ENCODE results near the gene ZFR2. TPM values are rescaled to one million over a fixed set of nuclear protein-coding genes. Genes with fewer than 3 reads are reported as not detected.

Gene ZFR2
- total RNA-seq, 2 experiments from 2014 or later = 0.23 to 0.51 TPM

- ChIA-PET CTCF (no interaction called here), POLR2A (no interaction called here)
- Mint-ChIP-seq H3K36me3 (ENCODE audit: low read depth) (no peaks in the 10 kb centered on the region), H3K27me3 (no peaks in the 10 kb centered on the region), H3K9me3 (ENCODE audit: low read depth) (peaks cover 12% of the 10 kb centered on the region), H3K4me1 (peaks cover 3% of the 10 kb centered on the region), H3K4me3 (no peak overlapping the region), H3K27ac (no peak overlapping the region)
- DNase-seq (no peak), ATAC-seq (no peak)
- intact Hi-C loops (cut with DNase I, micrococcal nuclease) = no loop called here
Observed at GRCh38 chr19:3833578-3834348, 35.1 kb downstream of the ZFR2 start.

DNA sequence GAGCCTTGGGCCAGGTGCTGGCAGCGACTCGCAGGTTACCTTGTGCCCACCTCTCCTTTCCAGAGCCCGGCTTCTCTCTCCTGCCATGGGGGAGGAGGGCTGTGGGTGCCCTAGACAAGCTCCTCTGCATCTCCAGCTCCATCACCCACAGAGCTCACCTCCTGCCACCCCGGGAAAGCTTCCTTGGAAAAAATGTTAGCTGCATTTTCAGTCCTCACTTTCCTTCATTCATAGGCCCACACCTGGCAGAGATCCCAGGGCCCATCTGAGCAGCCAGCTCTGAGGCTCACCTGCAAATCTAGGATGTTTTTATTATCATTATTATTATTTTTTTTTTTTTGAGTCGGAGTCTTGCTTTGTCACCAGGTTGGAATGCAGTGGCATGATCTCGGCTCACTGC is 36.8 kb downstream of the ZFR2 start:
- no peaks in the 10 kb centered on the region for H3K9me3 Mint-ChIP-seq (ENCODE audit: low read depth)
- H3K4me3 Mint-ChIP-seq = no peak overlapping the region
- no peaks in the 10 kb centered on the region for H3K4me1 Mint-ChIP-seq
- POLR2A ChIA-PET = no interaction called here
- CTCF ChIA-PET = no interaction called here
- H3K36me3 Mint-ChIP-seq (ENCODE audit: low read depth) = no peaks in the 10 kb centered on the region
- H3K27me3 Mint-ChIP-seq = no peaks in the 10 kb centered on the region
- no peak overlapping the region for H3K27ac Mint-ChIP-seq
- no peak for DNase-seq
- no peak for ATAC-seq
- intact Hi-C loops (cut with DNase I, micrococcal nuclease) = no loop called here

DNA sequence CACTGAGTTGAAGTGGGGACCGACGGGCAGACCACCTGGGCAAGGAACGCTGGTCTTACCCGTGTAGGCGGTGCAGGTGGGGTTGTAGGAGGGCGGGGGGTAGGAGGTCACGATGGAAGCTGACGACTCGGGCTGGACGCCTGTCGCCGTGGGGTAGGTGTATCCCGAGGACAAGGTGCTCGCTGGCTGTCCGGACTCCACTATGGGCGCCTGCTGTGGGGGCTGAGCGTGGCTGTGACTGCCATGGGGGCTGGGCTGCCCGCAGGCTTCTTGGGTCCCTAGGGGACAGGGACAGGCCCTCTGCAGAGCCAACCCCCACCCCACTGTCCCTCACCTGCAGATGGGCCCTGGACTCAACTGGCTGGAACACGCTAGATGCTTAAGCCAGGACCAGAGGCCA is 37.2 kb downstream of the ZFR2 start:
- Mint-ChIP-seq H3K27me3 (no peaks in the 10 kb centered on the region), H3K27ac (no peak overlapping the region), H3K9me3 (ENCODE audit: low read depth) (no peaks in the 10 kb centered on the region), H3K4me1 (no peaks in the 10 kb centered on the region), H3K36me3 (ENCODE audit: low read depth) (no peaks in the 10 kb centered on the region), H3K4me3 (no peak overlapping the region)
- ChIA-PET POLR2A (no interaction called here), CTCF (no interaction called here)
- ATAC-seq (no peak), DNase-seq (no peak)
- intact Hi-C loops (cut with DNase I, micrococcal nuclease) = no loop called here

DNA sequence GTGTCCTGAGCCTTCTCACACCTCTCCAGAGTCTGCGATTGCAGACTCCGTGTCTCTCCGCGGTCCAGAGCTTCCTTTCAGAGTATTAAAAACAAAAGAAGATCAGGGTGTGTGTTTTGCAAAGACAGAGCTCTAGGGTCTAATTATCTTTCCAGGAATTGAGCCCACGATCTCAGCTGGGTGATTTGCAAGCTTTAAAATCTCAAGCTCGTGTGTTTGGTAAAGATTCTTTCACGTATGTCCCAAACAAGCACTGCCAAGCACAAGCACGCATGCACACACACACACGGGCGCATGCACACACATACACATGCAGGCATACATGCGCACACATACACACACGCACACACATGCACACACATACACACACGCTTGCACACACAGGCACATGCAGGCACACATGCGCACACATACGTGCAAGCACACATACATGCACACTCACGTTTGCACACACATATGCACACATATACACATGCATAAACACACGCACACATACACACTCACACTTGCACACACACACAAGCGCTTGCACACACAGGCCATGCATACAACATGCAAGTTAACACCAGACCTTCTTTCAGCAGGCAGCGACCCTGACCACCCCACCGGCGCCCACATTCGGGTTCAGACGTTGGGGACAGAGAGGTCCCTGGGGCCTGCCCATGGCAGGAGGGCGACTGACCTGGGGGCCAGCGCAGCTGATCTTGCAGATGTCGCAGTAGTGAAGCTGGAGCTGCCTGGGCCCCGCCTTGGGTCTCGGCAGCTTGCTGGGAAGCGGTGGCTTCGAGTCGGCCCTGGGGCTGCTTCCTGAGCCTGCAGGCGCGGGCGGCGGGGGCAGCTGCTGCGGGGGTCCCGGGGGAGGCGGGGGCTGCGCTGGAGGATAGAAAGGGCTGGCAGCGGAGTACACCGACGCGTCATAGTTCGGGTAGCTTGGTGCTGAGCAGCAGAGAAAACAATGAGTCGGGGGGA is 37.9 kb downstream of the ZFR2 start:
- DNase-seq = no peak
- Mint-ChIP-seq H3K4me3 (no peak overlapping the region), H3K27ac (no peak overlapping the region), H3K27me3 (no peaks in the 10 kb centered on the region), H3K9me3 (ENCODE audit: low read depth) (no peaks in the 10 kb centered on the region), H3K36me3 (ENCODE audit: low read depth) (no peaks in the 10 kb centered on the region), H3K4me1 (no peaks in the 10 kb centered on the region)
- intact Hi-C loops (cut with DNase I, micrococcal nuclease) = no loop called here
- ChIA-PET CTCF (interaction anchor here (0.9 to 1.6 kb wide), 2 partner anchors 9 to 19 kb away, joined by 3 to 7 read pairs; no protein-coding TSS in a partner anchor), POLR2A (no interaction called here)
- no peak for ATAC-seq

GRCh38 chr19:3827306-3827705 is 41.5 kb downstream of the ZFR2 start:
- DNase-seq (no peak), ATAC-seq (no peak)
- no peaks in the 10 kb centered on the region for H3K27me3 Mint-ChIP-seq
- no peaks in the 10 kb centered on the region for H3K9me3 Mint-ChIP-seq (ENCODE audit: low read depth)
- ChIA-PET POLR2A (no interaction called here), CTCF (no interaction called here)
- no peak overlapping the region for H3K27ac Mint-ChIP-seq
- H3K4me1 Mint-ChIP-seq = no peaks in the 10 kb centered on the region
- H3K4me3 Mint-ChIP-seq = no peak overlapping the region
- intact Hi-C loops (cut with DNase I, micrococcal nuclease) = no loop called here
- no peaks in the 10 kb centered on the region for H3K36me3 Mint-ChIP-seq (ENCODE audit: low read depth)

- Mint-ChIP-seq H3K36me3 (ENCODE audit: low read depth) (no peaks in the 10 kb centered on the region), H3K9me3 (ENCODE audit: low read depth) (no peaks in the 10 kb centered on the region), H3K27me3 (no peaks in the 10 kb centered on the region), H3K4me3 (no peak overlapping the region), H3K27ac (no peak overlapping the region), H3K4me1 (peaks cover 7% of the 10 kb centered on the region)
- intact Hi-C loops (cut with DNase I, micrococcal nuclease) = no loop called here
- ChIA-PET CTCF (no interaction called here), POLR2A (interaction anchor here (0.6 kb wide), 1 partner anchor 864 kb away, joined by 3 read pairs; no protein-coding TSS in a partner anchor)
- no peak for ATAC-seq
- no peak for DNase-seq
Observed at GRCh38 chr19:3826163-3826562, 42.7 kb downstream of the ZFR2 start.

GRCh38 chr19:3825286-3825956 is 43.4 kb downstream of the ZFR2 start:
- ATAC-seq (no peak), DNase-seq (no peak)
- no peaks in the 10 kb centered on the region for H3K9me3 Mint-ChIP-seq (ENCODE audit: low read depth)
- H3K27ac Mint-ChIP-seq = no peak overlapping the region
- peaks cover 9% of the 10 kb centered on the region for H3K4me1 Mint-ChIP-seq
- H3K4me3 Mint-ChIP-seq = no peak overlapping the region
- H3K27me3 Mint-ChIP-seq = no peaks in the 10 kb centered on the region
- H3K36me3 Mint-ChIP-seq (ENCODE audit: low read depth) = no peaks in the 10 kb centered on the region
- intact Hi-C loops (cut with DNase I, micrococcal nuclease) = no loop called here
- CTCF ChIA-PET = no interaction called here
- POLR2A ChIA-PET = no interaction called here

- ChIA-PET CTCF (interaction anchor here (1.2 kb wide), 1 partner anchor 93 kb away, joined by 3 read pairs; no protein-coding TSS in a partner anchor), POLR2A (no interaction called here)
- H3K4me1 Mint-ChIP-seq = peaks cover 15% of the 10 kb centered on the region
- H3K9me3 Mint-ChIP-seq (ENCODE audit: low read depth) = no peaks in the 10 kb centered on the region
- no peaks in the 10 kb centered on the region for H3K27me3 Mint-ChIP-seq
- H3K4me3 Mint-ChIP-seq = no peak overlapping the region
- intact Hi-C loops (cut with DNase I, micrococcal nuclease) = loop anchor here in 1 of 2 experiments (5.0 kb wide), 1 partner anchor 41 kb away; no protein-coding TSS in a partner anchor
- DNase-seq (no peak), ATAC-seq (no peak)
- no peaks in the 10 kb centered on the region for H3K36me3 Mint-ChIP-seq (ENCODE audit: low read depth)
- H3K27ac Mint-ChIP-seq = no peak overlapping the region
Observed at GRCh38 chr19:3823350-3823713, 45.5 kb downstream of the ZFR2 start.

DNA sequence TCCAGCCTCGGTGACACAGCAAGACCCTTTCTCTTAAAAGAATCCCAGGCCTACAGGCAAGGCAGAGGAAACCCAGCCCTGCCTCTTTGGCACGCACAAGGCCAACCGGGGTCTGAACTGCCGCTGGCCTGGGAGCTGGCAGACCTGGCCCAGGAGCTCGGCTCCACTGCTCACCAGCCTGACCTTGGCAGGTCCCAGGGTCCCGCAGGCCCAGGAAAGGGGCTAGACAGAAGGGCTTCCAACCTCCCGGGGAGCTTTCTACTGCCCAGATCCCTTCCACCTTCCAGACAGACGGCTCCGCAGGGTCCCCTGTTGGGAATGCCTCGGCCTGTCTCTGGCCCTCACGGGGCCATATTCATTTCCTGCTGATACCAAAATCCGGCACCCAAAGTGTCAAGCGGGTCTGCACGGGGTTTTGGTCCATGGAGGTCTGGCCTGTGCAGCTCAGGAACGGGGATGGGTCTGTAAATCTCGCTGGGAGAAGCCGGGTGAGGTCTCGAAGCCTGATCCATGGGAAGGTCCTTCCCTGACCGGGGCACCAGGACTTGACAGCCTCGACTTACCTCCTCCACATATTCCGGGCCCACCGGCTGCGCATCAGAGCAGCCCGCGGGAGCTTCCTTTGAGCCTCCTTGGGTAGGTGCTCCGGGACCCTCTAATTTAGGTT is 46.0 kb downstream of the ZFR2 start:
- no peak for DNase-seq
- CTCF ChIA-PET = interaction anchor here (0.7 to 2.1 kb wide), 10 partner anchors 11 to 449 kb away, joined by 3 to 12 read pairs (median 5); partner anchors contain the start of genes APBA3 and MRPL54
- Mint-ChIP-seq H3K27me3 (no peaks in the 10 kb centered on the region), H3K27ac (no peak overlapping the region), H3K4me1 (peaks cover 20% of the 10 kb centered on the region), H3K9me3 (ENCODE audit: low read depth) (no peaks in the 10 kb centered on the region), H3K36me3 (ENCODE audit: low read depth) (no peaks in the 10 kb centered on the region), H3K4me3 (no peak overlapping the region)
- POLR2A ChIA-PET = interaction anchor here (1.8 kb wide), 1 partner anchor 60 kb away, joined by 6 read pairs; the partner anchor contains the start of gene MRPL54
- intact Hi-C loops (cut with DNase I, micrococcal nuclease) = loop anchor here (1.0 to 5.0 kb wide), 4 partner anchors 38 to 102 kb away; partner anchors contain the start of gene APBA3 (in 1 of the 2)
- no peak for ATAC-seq

- H3K27ac Mint-ChIP-seq = no peak overlapping the region
Observed at GRCh38 chr19:3821857-3822364, 46.9 kb downstream of the ZFR2 start.

More at GRCh38 chr19:3821857-3822364, 46.9 kb downstream of the ZFR2 start:
- ChIA-PET CTCF (interaction anchor here (0.6 to 2.1 kb wide), 19 partner anchors 8 to 871 kb away, joined by 3 to 12 read pairs (median 4); partner anchors contain the start of genes APBA3 and MRPL54), POLR2A (interaction anchor here (0.6 to 1.8 kb wide), 5 partner anchors 59 to 164 kb away, joined by 3 to 6 read pairs (median 3); partner anchors contain the start of gene MRPL54)
- peaks cover 23% of the 10 kb centered on the region for H3K4me1 Mint-ChIP-seq
- H3K4me3 Mint-ChIP-seq = no peak overlapping the region
- intact Hi-C loops (cut with DNase I, micrococcal nuclease) = loop anchor here (1.0 to 5.0 kb wide), 5 partner anchors 37 to 165 kb away; partner anchors contain the start of gene APBA3 (in 1 of the 2)
- no peaks in the 10 kb centered on the region for H3K9me3 Mint-ChIP-seq (ENCODE audit: low read depth)
- DNase-seq = peak; percentile 94
- H3K36me3 Mint-ChIP-seq (ENCODE audit: low read depth) = no peaks in the 10 kb centered on the region
- H3K27me3 Mint-ChIP-seq = no peaks in the 10 kb centered on the region
- ATAC-seq = peak; percentile 78
